Measurements from ENCODE around the gene STX12.

- TF ChIP-seq CTCF (IDR thresholded peaks at IDR 0.05), result no peak
- no peak for TF ChIP-seq POLR2A (IDR thresholded peaks at IDR 0.05)
- TF ChIP-seq EP300 (IDR thresholded peaks at IDR 0.05), result no peak
Measured at GRCh38 chr1:27755865-27756264, 17.2 kb upstream of the STX12 start.

Data from ovary (tissue), 3 donors.